Fibroblast of upper back skin (primary cell): ENCODE results near the gene SKIL.
"Not testable (repeated sequence)": the region's sequence is repeated elsewhere in the genome, so short reads cannot be mapped to it uniquely, and the experiment has no call there.

Experiments used
- DNase-seq: peaks from one replicate; pipeline ENCODE4 v3.0.0-alpha.2; 2013

Gene SKIL, protein sequence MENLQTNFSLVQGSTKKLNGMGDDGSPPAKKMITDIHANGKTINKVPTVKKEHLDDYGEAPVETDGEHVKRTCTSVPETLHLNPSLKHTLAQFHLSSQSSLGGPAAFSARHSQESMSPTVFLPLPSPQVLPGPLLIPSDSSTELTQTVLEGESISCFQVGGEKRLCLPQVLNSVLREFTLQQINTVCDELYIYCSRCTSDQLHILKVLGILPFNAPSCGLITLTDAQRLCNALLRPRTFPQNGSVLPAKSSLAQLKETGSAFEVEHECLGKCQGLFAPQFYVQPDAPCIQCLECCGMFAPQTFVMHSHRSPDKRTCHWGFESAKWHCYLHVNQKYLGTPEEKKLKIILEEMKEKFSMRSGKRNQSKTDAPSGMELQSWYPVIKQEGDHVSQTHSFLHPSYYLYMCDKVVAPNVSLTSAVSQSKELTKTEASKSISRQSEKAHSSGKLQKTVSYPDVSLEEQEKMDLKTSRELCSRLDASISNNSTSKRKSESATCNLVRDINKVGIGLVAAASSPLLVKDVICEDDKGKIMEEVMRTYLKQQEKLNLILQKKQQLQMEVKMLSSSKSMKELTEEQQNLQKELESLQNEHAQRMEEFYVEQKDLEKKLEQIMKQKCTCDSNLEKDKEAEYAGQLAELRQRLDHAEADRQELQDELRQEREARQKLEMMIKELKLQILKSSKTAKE

GRCh38 chr3:170357176-170358041 lies at the start of gene SKIL:
Gene SKIL, plus strand, starts transcription at chr3:170357715. Its CDS starts 2,617 bp downstream, at chr3:170360332.
- DNase-seq = peak; percentile 98

DNA sequence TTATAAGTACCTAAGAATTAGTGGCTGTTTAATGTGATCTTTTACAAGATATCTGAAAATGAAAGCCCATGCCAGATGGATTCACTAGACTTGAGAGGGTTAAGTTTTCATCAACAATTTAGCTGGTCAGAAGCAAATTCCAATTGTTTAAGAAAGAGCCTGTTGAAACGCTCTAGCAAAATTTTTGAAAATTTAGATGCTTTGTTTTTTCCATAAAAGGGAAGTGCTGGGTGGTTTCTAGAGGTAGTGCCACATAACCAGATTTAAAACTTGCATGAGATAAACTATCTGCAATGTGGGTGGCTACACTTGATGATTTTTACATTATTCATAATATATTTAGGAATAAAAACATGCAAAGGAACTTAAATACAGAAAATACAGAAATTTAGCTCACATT lies 48.5 kb upstream of the SKIL start:
- DNase-seq = peak; percentile 54

DNA sequence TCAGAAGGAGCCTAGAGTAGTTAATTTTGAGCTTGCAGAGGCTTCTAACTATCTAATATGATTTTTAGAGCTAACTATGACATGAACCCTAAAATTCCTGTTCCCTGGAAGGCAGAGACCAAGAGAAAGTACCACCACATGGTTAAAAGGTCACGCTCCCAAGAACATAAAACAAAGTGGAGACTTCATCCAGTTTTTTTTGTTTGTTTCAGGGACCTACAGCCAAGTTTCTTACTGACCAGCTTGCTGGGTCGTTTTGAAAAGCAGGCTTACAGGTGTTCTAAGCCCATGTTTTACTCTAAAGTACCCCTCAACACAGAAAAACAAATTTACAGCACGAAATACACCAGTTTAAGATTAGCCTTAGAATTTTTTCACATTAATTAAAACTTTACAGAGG lies 39.6 kb upstream of the SKIL start:
- no peak for DNase-seq

DNA sequence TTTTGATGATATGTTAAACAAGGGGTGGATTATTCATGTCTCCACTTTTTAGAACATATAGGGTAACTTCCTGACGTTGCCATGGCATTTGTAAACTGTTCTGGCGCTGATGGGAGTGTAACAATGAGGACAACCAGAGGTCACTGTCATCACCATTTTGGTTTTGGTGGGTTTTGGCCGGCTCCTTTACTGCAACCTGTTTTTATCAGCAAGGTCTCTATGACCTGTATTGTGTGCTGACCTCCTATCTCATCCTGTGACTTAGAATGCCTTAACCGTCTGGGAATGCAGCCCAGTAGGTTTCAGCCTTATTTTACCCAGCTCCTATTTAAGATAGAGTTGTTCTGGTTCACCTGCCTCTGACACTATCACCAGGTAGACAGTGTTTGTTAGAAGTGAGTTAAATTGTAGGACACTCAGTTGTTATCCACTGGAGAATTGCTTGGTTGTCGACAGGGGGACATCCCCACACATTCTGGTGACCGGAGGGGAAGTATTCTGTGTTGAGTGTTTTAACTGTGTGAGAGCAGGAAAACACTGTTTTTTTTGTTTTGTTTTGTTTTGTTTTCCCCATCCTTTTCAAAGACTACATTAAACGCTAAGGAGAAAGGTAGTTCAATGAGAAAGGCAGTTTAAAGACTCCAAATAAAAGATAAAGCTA lies 36.9 kb upstream of the SKIL start:
- DNase-seq = no peak

GRCh38 chr3:170321321-170322034 lies 36.0 kb upstream of the SKIL start:
- DNase-seq = no peak

- DNase-seq = no peak
Observed at GRCh38 chr3:170322566-170323269, 34.8 kb upstream of the SKIL start.

- peak; percentile 57 for DNase-seq
Observed at GRCh38 chr3:170323331-170323730, 34.2 kb upstream of the SKIL start.

GRCh38 chr3:170324962-170325361 lies 32.6 kb upstream of the SKIL start:
- no peak for DNase-seq

DNA sequence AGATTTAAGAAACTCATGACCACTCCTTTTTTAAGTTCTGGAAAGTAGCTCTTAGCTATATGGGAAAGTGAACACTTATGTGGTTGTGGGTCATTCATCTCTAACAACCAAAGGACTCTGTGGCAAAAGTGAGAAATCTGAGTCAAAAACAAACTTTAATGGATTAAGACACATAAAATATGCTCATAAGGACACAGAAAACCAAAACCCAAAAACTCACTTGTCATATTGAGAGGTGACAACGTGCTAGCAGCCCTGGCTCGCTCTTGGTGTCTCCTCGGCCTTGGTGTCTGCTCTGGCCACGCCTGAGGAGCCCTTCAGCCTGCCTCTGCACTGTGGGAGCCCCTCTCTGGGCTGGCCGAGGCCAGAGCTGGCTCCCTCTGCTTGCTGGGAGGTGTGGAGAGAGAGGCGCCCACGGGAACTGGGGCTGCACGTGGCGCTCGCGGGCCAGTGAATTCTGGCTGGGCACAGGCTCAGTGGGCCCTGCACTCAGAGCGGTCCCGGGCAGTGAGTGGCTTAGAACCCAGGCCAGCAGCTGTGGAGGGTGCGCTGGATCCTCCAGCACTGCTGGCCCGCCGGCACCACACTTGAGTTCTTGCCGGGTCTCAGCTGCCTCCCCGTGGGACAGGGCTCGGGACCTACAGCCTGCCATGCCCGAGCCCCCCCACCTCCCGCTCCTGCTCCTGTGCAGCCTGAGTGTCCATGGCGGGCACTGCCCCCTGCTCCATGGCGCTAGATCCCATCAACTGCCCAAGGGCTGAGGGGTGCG lies 30.3 kb upstream of the SKIL start:
- DNase-seq = no peak

GRCh38 chr3:170327868-170328548 lies 29.5 kb upstream of the SKIL start:
- not testable (repeated sequence) for DNase-seq

DNA sequence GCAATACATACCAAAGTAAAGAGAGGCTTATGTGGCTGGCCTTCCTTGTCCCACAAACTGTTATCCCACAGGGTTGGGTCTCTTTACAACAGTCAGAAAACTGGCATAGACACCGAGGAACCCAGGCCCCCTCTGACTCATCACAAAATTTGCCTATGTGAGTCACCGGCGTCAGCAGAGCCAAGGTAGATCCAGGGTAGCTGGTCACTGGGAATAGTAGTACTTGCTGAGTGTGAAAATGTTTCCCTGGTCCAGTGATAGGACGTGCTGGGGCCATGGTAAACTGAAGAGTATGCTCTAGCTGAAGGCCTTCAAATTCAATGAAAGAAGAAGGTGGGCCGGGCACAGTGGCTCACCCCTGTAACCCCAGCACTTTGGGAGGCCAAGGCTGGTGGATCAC lies 27.1 kb upstream of the SKIL start:
- DNase-seq = peak; percentile 34

- no peak for DNase-seq
Observed at GRCh38 chr3:170331143-170331542, 26.4 kb upstream of the SKIL start.

DNA sequence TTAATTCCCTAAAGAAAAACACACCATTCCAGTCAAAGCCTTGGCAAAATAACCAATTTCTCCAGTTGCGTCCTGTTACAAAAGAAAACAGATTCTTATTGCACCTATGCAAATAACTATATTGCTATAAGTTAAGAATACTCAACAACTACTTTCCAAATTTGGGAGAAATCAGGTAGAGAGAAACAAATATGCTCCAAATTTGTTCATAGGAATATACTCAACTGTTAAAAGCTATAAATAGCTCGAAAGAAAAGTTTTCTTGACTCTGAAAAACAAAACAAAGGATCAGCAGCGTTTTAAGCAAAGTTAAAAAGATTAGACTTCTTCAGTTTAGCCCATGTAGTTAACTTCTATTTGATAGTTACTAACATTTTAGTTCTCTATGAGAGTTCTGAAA lies 20.1 kb upstream of the SKIL start:
- no peak for DNase-seq

DNA sequence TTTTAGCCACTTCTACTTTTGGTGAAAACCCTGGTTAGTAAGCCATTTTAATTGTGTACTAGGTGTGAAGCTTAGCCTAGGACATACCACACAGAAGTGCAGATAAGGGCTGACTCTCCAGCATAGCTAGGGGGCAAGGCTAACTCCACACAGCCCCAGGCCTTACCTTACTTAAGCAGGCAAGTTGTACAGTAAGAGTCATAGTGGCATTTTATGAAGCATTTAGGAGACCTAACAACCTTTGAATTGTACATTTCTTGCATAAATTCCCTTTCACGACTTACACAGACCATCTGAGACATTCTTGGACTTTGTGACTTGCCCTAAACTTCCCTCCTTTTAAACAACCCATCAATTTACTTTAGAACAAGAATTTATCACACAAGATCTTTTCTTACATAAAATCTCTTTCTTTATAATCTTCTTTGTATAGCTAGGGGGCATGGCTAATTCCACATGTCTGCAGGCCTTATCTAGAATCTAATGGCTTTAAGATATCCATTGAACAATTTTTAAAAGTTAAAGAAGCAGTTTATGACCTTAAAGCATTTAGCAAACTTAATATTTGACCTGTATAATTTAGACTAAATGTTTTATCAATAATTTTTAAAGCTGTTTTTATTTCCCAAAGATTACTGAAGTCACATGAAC lies 18.7 kb upstream of the SKIL start:
- DNase-seq = no peak

DNA sequence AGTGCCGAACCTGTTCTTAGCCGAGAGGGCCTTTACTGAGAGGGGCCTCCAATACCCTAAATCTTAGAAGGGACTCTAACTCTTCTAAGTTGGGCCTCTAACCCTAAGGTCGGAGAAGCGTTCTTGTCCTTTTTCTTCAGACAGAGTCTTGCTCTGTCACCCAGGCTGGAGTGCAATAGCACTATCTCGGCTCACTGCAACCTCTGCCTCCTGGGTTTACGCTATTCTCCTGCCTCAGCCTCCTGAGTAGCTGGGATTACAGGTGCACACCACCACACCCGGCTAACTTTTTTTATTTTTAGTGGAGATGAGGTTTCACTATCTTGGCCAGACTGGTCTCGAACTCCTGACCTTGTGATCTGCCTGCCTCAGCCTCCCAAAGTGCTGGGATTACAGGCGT lies 15.2 kb upstream of the SKIL start:
- not testable (repeated sequence) for DNase-seq

GRCh38 chr3:170343859-170344258 lies 13.7 kb upstream of the SKIL start:
- DNase-seq = not testable (repeated sequence)

GRCh38 chr3:170344971-170345370 lies 12.5 kb upstream of the SKIL start:
- DNase-seq = peak; percentile 31

GRCh38 chr3:170346481-170347392 lies 10.8 kb upstream of the SKIL start:
- DNase-seq = peak; percentile 41
